Neural crest cell (in vitro differentiated cells): ENCODE data around the gene STRIP2. TPM values are rescaled to one million over a fixed set of nuclear protein-coding genes. Genes with fewer than 3 reads are reported as not detected.
"Not testable (repeated sequence)": the region's sequence is repeated elsewhere in the genome, so short reads cannot be mapped to it uniquely, and the experiment has no call there.

Experiments
- DNase-seq: peaks from one replicate; pipeline ENCODE4 v3.0.0; 2021; ENCODE audit warnings: low read depth, mixed read lengths, low spot score
- H3K27ac Mint-ChIP-seq: one replicate; pipeline ENCODE4 v1.8.0; 2021; ENCODE audit warnings: mild to moderate bottlenecking, mixed read lengths; ENCODE audit not compliant: unreplicated experiment
- H3K27me3 Mint-ChIP-seq: 2 replicates; pipeline ENCODE4 v1.8.0; 2021; ENCODE audit warnings: low read depth, mild to moderate bottlenecking, mixed read lengths
- H3K36me3 Mint-ChIP-seq: 2 replicates; pipeline ENCODE4 v1.8.0; 2021; ENCODE audit warnings: low read depth, mild to moderate bottlenecking, mixed read lengths
- H3K4me1 Mint-ChIP-seq: 2 replicates; pipeline ENCODE4 v1.8.0; 2021; ENCODE audit warnings: mixed read lengths
- H3K4me3 Mint-ChIP-seq: one replicate; pipeline ENCODE4 v1.8.0; 2021; ENCODE audit warnings: mild to moderate bottlenecking, mixed read lengths
- H3K9me3 Mint-ChIP-seq: 2 replicates; pipeline ENCODE4 v1.8.0; 2021; ENCODE audit warnings: mixed read lengths
- total RNA-seq: library from RNA; stranded (reverse); gene quantifications from 2 replicates; pipeline ENCODE4 v1.2.1, GENCODE V29; 2021
- TF ChIP-seq, protein P1 (sequence below): fragments of 200-600 bp; sonication (generic); conservative IDR thresholded peaks from 2 replicates; pipeline ENCODE4 v1.5.0; 2021; ENCODE audit warnings: antibody characterized with exemption, mild to moderate bottlenecking

The STRIP2 gene
- total RNA-seq, 1 donor from 2014 or later, result 11.6 TPM

GRCh38 chr7:129479831-129480230 is 45.6 kb downstream of the STRIP2 start:
- peaks cover 27% of the 10 kb centered on the region for H3K36me3 Mint-ChIP-seq
- H3K27me3 Mint-ChIP-seq, result no peaks in the 10 kb centered on the region
- H3K9me3 Mint-ChIP-seq, result peaks cover 4% of the 10 kb centered on the region
- H3K27ac Mint-ChIP-seq, result no peak overlapping the region
- no peak for DNase-seq
- H3K4me1 Mint-ChIP-seq, result no peaks in the 10 kb centered on the region
- TF ChIP-seq, protein P1, sequence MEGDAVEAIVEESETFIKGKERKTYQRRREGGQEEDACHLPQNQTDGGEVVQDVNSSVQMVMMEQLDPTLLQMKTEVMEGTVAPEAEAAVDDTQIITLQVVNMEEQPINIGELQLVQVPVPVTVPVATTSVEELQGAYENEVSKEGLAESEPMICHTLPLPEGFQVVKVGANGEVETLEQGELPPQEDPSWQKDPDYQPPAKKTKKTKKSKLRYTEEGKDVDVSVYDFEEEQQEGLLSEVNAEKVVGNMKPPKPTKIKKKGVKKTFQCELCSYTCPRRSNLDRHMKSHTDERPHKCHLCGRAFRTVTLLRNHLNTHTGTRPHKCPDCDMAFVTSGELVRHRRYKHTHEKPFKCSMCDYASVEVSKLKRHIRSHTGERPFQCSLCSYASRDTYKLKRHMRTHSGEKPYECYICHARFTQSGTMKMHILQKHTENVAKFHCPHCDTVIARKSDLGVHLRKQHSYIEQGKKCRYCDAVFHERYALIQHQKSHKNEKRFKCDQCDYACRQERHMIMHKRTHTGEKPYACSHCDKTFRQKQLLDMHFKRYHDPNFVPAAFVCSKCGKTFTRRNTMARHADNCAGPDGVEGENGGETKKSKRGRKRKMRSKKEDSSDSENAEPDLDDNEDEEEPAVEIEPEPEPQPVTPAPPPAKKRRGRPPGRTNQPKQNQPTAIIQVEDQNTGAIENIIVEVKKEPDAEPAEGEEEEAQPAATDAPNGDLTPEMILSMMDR, result no peak
- no peak overlapping the region for H3K4me3 Mint-ChIP-seq

GRCh38 chr7:129480674-129481363 is 46.6 kb downstream of the STRIP2 start:
- Mint-ChIP-seq H3K27ac (no peak overlapping the region), H3K27me3 (no peaks in the 10 kb centered on the region), H3K4me1 (no peaks in the 10 kb centered on the region), H3K4me3 (no peak overlapping the region), H3K9me3 (peaks cover 4% of the 10 kb centered on the region), H3K36me3 (peaks cover 20% of the 10 kb centered on the region)
- TF ChIP-seq, protein P1, result no peak
- no peak for DNase-seq

- not testable (repeated sequence) for DNase-seq, H3K4me3 Mint-ChIP-seq, H3K9me3 Mint-ChIP-seq, H3K27ac Mint-ChIP-seq, H3K27me3 Mint-ChIP-seq, H3K4me1 Mint-ChIP-seq
- peaks cover 20% of the 10 kb centered on the region for H3K36me3 Mint-ChIP-seq
These were observed 47.1 kb downstream of the STRIP2 start for GRCh38 chr7:129481376-129481775.

DNA sequence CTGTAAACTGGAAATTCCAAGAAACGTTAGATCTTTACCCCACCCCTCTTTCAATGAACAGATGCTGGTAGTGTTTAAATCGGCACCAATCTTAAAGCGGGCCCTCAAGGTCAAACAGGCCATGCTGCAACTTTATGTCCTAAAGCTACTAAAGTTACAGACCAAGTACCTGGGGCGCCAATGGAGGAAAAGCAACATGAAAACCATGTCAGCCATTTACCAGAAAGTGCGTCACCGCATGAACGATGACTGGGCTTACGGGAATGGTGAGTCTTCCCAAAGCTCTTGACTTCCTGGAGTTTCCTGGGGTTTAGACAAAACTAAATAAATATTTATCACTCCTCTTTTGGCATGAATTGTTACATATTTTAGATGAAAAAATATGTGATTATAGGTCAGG is 48.5 kb downstream of the STRIP2 start:
- TF ChIP-seq, protein P1, result no peak
- H3K4me3 Mint-ChIP-seq, result no peak overlapping the region
- no peaks in the 10 kb centered on the region for H3K4me1 Mint-ChIP-seq
- H3K36me3 Mint-ChIP-seq, result peaks cover 14% of the 10 kb centered on the region
- no peak for DNase-seq
- no peaks in the 10 kb centered on the region for H3K27me3 Mint-ChIP-seq
- H3K27ac Mint-ChIP-seq, result no peak overlapping the region
- H3K9me3 Mint-ChIP-seq, result peaks cover 1% of the 10 kb centered on the region

- Mint-ChIP-seq H3K4me1 (no peaks in the 10 kb centered on the region), H3K9me3 (no peaks in the 10 kb centered on the region), H3K27me3 (no peaks in the 10 kb centered on the region), H3K36me3 (peaks cover 8% of the 10 kb centered on the region), H3K4me3 (no peak overlapping the region), H3K27ac (no peak overlapping the region)
- TF ChIP-seq, protein P1, result no peak
- no peak for DNase-seq
These were observed 55.3 kb downstream of the STRIP2 start for GRCh38 chr7:129489491-129489890.

- TF ChIP-seq, protein P1, result no peak
- peaks cover 8% of the 10 kb centered on the region for H3K36me3 Mint-ChIP-seq
- no peak overlapping the region for H3K4me3 Mint-ChIP-seq
- H3K9me3 Mint-ChIP-seq, result no peaks in the 10 kb centered on the region
- DNase-seq, result no peak
- H3K27ac Mint-ChIP-seq, result no peak overlapping the region
- no peaks in the 10 kb centered on the region for H3K4me1 Mint-ChIP-seq
- no peaks in the 10 kb centered on the region for H3K27me3 Mint-ChIP-seq
These were observed 58.2 kb downstream of the STRIP2 start for GRCh38 chr7:129492391-129492790.
